Stimulated activated CD8-positive, alpha-beta memory T cell treated with anti-CD3 and anti-CD28 coated beads, Interleukin-15, amount 100 ng/mL, for 4 hours (primary cell): Measurements from ENCODE around the gene SYPL1.

Experiments
- DNase-seq, 2 donors: peaks; one replicate each; pipeline ENCODE4 v3.0.0-alpha.2; 2020; ENCODE audit warnings: low read depth in 2 of 2

SYPL1 gene

DNA sequence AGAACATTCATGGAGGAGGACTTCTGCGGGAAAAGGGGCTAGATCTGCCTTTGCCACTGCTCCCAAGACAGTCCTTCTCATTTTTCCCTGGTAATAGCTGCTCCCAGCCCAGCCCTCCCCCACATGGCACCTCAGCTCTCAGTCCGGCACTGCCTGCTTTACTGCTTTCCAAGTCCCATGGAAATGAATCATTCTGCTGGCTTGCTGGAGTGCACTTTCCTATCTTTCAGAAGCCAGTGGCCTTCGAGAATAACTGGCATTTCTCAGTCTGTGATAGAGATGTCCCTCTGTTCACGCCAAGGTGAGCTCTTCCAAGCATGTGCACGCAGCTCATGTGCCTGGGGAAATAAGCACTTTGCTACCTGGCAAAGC, 61.4 kb downstream of the SYPL1 start:
- no peak for DNase-seq

GRCh38 chr7:106050002-106050745, 61.9 kb downstream of the SYPL1 start:
- DNase-seq = no peak

DNA sequence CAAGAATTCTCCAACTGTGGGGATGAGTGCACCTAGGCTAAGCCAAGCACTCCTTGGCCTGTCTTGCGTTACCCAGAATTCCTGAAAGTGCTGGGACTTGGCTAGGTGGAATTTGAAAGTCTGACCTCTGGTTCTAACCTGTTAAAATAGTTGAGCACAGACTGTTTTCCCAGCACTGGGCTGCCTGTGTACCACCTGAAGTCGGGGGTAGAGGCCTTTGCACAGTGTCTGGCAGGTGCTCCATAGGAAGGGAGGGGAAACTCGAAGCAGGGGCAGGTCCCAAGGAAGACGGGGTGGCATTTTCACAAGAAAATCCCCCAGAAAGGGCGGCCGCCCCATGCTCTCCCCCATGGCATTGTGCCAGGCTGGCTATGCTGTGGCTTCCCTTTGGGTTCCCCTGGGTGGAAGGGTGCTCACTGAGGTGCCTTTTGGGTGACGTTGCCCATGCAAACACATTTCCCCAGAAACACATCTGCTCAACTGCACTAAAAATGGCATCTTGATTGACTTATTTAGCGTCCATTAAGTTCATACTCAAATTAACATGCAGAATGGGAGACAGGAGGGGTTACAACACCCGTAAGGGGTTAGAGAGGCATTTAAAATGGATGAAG, 62.9 kb downstream of the SYPL1 start:
- DNase-seq = no peak

DNA sequence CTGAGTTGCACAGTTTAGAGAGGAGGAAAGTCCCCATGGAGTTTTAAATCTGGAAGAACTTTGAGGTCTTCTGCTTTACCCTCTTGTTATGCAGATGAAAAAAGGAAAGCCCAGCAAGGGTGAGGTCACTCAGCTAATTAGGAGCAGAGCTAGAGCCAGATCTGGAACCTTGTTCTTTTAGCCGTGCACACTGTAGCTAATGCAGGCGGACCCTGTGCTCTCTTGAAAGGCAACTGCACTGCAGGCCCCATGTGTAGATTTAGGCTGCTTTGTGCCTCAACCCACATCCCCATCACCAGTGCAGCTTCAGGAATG, 63.4 kb downstream of the SYPL1 start:
- DNase-seq = no peak

DNA sequence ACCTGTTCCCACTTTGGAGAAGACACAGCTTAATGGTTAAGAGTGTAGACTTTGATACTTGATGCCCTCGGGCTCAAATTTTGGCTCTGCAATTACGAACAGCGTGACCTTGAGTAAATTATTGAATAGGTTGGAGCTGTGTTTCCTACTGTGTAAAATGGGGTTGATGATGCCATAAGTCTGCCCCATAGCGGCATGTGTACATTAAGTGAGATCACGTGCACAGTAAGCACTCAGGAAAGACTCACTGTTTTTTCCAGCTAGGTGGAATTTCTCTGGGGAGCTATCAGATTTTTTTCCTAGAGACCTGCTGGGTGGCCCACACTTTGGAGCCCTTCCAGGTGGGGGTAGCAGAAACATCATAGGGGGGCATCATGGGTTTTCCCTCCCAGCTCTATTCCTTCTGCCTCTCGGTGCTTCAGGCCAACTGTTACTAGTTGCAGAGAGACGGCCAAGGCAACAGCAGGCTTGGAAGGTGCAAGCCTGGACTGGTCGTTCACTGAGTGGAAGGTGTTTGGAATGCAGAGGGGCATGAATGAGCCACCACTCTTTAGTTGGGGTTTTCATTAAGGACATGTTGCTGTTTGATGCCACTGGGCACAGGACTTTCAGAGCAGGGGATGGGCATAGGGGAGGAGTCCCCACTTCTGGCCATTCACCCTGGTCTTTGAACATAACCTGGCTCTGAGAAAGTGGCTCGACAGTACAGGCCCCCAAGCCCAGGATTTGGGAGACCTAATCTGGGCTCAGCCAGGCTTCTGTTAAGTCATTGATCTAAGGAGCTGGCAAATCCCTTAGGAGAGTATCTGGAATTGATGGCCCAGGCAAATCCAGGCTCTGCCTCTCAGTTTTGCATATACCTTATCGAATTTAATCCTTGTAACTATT, 64.0 kb downstream of the SYPL1 start:
- DNase-seq = no peak

DNA sequence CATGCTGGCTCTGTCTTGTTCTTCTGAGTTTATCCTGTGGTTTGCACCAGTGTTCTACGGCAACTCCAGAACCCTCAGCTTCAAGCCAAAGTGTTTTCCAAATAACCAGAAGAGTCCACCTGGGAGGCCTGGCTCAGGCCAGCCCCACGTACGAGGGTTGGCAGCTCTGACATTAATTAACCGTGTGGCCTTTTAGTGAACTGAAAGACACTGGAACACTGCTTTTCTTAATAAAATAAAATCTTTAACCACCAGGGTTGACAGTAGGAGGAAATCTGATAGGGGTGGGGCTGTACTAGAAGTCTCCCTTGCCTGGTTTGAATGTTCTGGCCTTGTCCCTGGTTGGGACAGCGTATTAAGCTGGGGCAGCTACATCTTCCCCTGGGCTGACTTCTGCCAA, 64.9 kb downstream of the SYPL1 start:
- DNase-seq = no peak

GRCh38 chr7:106045586-106045985, 66.5 kb downstream of the SYPL1 start:
- no peak for DNase-seq

- DNase-seq = no peak
These were observed 67.0 kb downstream of the SYPL1 start for GRCh38 chr7:106045139-106045538.

- no peak for DNase-seq
These were observed 69.9 kb downstream of the SYPL1 start for GRCh38 chr7:106042196-106042611.

- DNase-seq = no peak
These were observed 70.9 kb downstream of the SYPL1 start for GRCh38 chr7:106041140-106041717.
